GM23338 (cell line): Measurements from ENCODE around the gene C2CD4B. TPM values are rescaled to one million over a fixed set of nuclear protein-coding genes. Genes with fewer than 3 reads are reported as not detected.

ENCODE experiments used
- ATAC-seq: fragments of 200-7000 bp; cut with Tn5 transposase; 3 replicates; pipeline ENCODE4 v1.9.1; 2020
- DNase-seq: peaks from one replicate; pipeline ENCODE4 v3.0.0-alpha.2; 2015; ENCODE audit warnings: low spot score
- H2AFZ ChIP-seq: fragments of 200-600 bp; sonication (generic); 2 replicates; pipeline ENCODE4 v1.8.0; 2016; ENCODE audit warnings: antibody characterized with exemption, mild to moderate bottlenecking, moderate library complexity
- H3F3A ChIP-seq: fragments of 200-600 bp; sonication (generic); replicated peaks from 2 replicates; pipeline ENCODE4 v1.8.0; 2017; ENCODE audit warnings: antibody characterized with exemption, mixed run types, low read depth
- H3K27ac ChIP-seq: fragments of 200-600 bp; sonication (generic); 2 replicates; pipeline ENCODE4 v1.6.1; 2016; ENCODE audit warnings: low read depth
- H3K27me3 ChIP-seq: fragments of 200-600 bp; sonication (generic); 2 replicates; pipeline ENCODE4 v1.8.0; 2016; ENCODE audit warnings: mild to moderate bottlenecking, mixed run types, moderate library complexity; ENCODE audit not compliant: insufficient read depth
- H3K36me3 ChIP-seq: fragments of 200-600 bp; sonication (generic); 2 replicates; pipeline ENCODE4 v1.8.0; 2016; ENCODE audit warnings: mild to moderate bottlenecking; ENCODE audit not compliant: insufficient read depth
- H3K4me1 ChIP-seq: fragments of 200-600 bp; sonication (generic); 2 replicates; pipeline ENCODE4 v1.8.0; 2016; ENCODE audit warnings: mild to moderate bottlenecking, moderate library complexity; ENCODE audit not compliant: insufficient read depth
- H3K4me2 ChIP-seq: fragments of 200-600 bp; sonication (generic); 2 replicates; pipeline ENCODE4 v1.7.1; 2017; ENCODE audit warnings: mixed run types
- H3K4me3 ChIP-seq: fragments of 200-600 bp; sonication (generic); 2 replicates; pipeline ENCODE4 v1.6.1; 2016; ENCODE audit warnings: mixed run types
- H3K79me2 ChIP-seq: fragments of 200-600 bp; sonication (generic); replicated peaks from 2 replicates; pipeline ENCODE4 v1.8.0; 2017; ENCODE audit warnings: mild to moderate bottlenecking; ENCODE audit not compliant: insufficient read depth
- H3K9me2 ChIP-seq: fragments of 200-600 bp; sonication (generic); 2 replicates; pipeline ENCODE4 v1.8.0; 2017; ENCODE audit not compliant: insufficient read depth
- H4K20me1 ChIP-seq: fragments of 200-600 bp; sonication (generic); replicated peaks from 2 replicates; pipeline ENCODE4 v1.8.0; 2017; ENCODE audit warnings: mild to moderate bottlenecking; ENCODE audit not compliant: insufficient read depth
- H3K27ac Mint-ChIP-seq: 2 replicates; pipeline ENCODE4 v1.8.0; 2020; ENCODE audit warnings: inconsistent platforms, mild to moderate bottlenecking, moderate library complexity, mixed read lengths
- H3K27me3 Mint-ChIP-seq: 3 replicates; pipeline ENCODE4 v1.8.0; 2022; ENCODE audit warnings: low read depth, mild to moderate bottlenecking, moderate library complexity, mixed read lengths, inconsistent platforms; ENCODE audit not compliant: insufficient read depth, poor library complexity
- H3K36me3 Mint-ChIP-seq: 3 replicates; pipeline ENCODE4 v1.8.0; 2021; ENCODE audit warnings: low read depth, mild to moderate bottlenecking, inconsistent platforms, moderate library complexity, mixed read lengths
- H3K4me1 Mint-ChIP-seq: 3 replicates; pipeline ENCODE4 v1.8.0; 2020; ENCODE audit warnings: mild to moderate bottlenecking, inconsistent platforms, mixed read lengths
- H3K4me3 Mint-ChIP-seq: 3 replicates; pipeline ENCODE4 v1.8.0; 2021; ENCODE audit warnings: moderate library complexity, mild to moderate bottlenecking, inconsistent platforms, mixed read lengths
- H3K9me3 Mint-ChIP-seq: 3 replicates; pipeline ENCODE4 v1.8.0; 2020; ENCODE audit warnings: moderate library complexity, mild to moderate bottlenecking, inconsistent platforms, mixed read lengths
- ETS1 ChIP-seq: IDR thresholded peaks from 2 replicates; pipeline ENCODE4 v1.6.1; 2016; ENCODE audit warnings: antibody characterized with exemption
- STAT1 ChIP-seq: IDR thresholded peaks from one replicate; pipeline ENCODE4 v1.6.1; 2016; ENCODE audit warnings: antibody characterized with exemption; ENCODE audit not compliant: unreplicated experiment
- polyA plus RNA-seq: library from polyadenylated mRNA; unstranded; fragments of >200 nt; fragmentation: Nextera tagmentation; extraction: Ambion mirVana; gene quantifications from 2 replicates; pipeline ENCODE4 v1.2.1, GENCODE V29; 2016
- total RNA-seq: library from RNA; depleted of rRNA; stranded (reverse); fragments of >200 nt; shearing (Covaris generic); gene quantifications from 2 replicates; pipeline ENCODE4 v1.2.3, GENCODE V29; 2014; rRNA removed

The C2CD4B gene
- total and polyA plus RNA-seq, 2 experiments from 2014 or later: 1.5 TPM; not detected in 1

DNA sequence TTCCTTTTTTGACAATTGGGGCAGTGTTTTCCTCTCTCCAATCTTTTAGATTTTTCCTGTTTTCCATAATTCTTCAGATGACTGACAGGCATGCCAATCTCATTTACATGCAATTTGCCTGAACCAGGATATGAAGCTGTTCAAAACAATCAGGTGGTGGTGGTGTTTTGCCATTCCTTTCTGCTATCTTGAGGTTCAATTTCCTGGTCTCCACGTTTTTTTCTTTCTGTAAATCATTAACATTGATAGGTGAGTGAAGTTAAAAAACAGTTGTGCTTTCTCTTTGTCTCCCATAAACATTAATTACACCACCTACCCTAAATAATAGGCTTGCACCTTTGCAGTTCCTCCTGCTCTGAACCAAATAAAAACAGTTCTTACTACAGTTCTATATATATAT, 49.2 kb downstream of the C2CD4B start:
- Histone ChIP-seq H3K4me3 (no peak overlapping the region), H3K36me3 (no peaks in the 10 kb centered on the region), H3K79me2 (no peaks in the 10 kb centered on the region), H4K20me1 (no peaks in the 10 kb centered on the region; the same call in 1 of the 2 replicates), H3F3A (no peaks in the 10 kb centered on the region), H3K4me1 (no peaks in the 10 kb centered on the region; the same call in 1 of the 2 replicates), H2AFZ (no peak overlapping the region), H3K4me2 (no peak overlapping the region), H3K27me3 (no peaks in the 10 kb centered on the region), H3K27ac (no peak overlapping the region), H3K9me2 (0 out of 2 replicates have a peak, but pooled peaks cover 6% of the 10 kb centered on the region)
- Mint-ChIP-seq H3K27me3 (peaks cover 6% of the 10 kb centered on the region), H3K9me3 (no peaks in the 10 kb centered on the region; the same call in 2 of the 3 replicates), H3K27ac (no peak overlapping the region), H3K36me3 (no peaks in the 10 kb centered on the region), H3K4me1 (peaks cover 11% of the 10 kb centered on the region), H3K4me3 (no peak overlapping the region)
- ATAC-seq (no peak), DNase-seq (no peak)
- no peak for TF ChIP-seq ETS1
- no peak for TF ChIP-seq STAT1

Other genes starting within 250 kb of the C2CD4B start
- gene VPS13C, start 104.8 kb downstream of the C2CD4B start, total RNA-seq: 20.5 and 28.0 TPM in 2 replicates
- gene VPS13C, start 104.8 kb downstream of the C2CD4B start, polyA plus RNA-seq: 6.6 and 10.2 TPM in 2 replicates
- gene C2CD4A, start 98.3 kb downstream of the C2CD4B start, total RNA-seq: 0.07 and 0.19 TPM in 2 replicates
- 0.30 TPM in 1 of 2 replicates, not detected in the other for gene C2CD4A, start 98.3 kb downstream of the C2CD4B start, polyA plus RNA-seq
- gene TLN2, start 225.3 kb upstream of the C2CD4B start, total RNA-seq: 24.0 and 30.7 TPM in 2 replicates
- 16.8 and 19.5 TPM in 2 replicates for gene TLN2, start 225.3 kb upstream of the C2CD4B start, polyA plus RNA-seq